GM12891 (cell line): ENCODE data around the gene PUS10.

Source experiments
- POLR2A ChIP-seq: IDR thresholded peaks from 2 replicates; pipeline ENCODE4 v1.6.1; 2011; ENCODE audit warnings: low read depth, low read length, control low read depth
- POLR2AphosphoS5 ChIP-seq: IDR thresholded peaks from 2 replicates; pipeline ENCODE4 v1.6.1; 2011; ENCODE audit warnings: low read depth, low read length, control low read depth
- SPI1 ChIP-seq: IDR thresholded peaks from 2 replicates; pipeline ENCODE4 v1.6.1; 2011; ENCODE audit warnings: low read depth, low read length, control low read depth
- TAF1 ChIP-seq: IDR thresholded peaks from 2 replicates; pipeline ENCODE4 v1.6.1; 2011; ENCODE audit warnings: low read depth, low read length, control low read depth

DNA sequence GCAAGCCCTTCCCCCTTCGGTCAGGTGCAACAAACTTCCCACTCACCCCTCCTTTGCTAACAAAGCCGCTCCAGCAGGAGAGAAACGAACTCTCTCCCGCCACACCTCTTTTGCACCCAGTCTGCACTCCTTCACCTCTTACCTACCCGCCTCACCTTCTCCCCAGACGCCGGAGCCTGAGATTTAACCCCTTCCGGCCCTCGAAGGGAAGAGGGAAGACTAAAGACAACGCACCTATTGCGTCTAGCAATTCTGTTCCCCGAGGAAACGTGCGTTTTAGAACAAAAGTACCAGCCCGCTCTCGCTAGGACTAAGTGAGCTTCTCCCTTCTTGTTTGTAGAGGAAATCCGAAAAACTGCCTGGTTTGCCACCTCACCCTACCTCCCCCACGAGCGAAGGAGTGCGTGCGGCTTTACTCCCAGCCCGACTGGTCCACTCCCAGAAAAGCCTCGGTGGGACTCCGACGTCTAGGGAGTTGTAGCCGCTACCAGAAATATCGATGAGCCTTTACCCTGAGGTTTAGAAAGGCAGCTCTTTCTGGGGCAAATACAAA lies 976 bp downstream of the PUS10 start:
- TF ChIP-seq POLR2AphosphoS5 (no peak; the same call in none of the 2 replicates), POLR2A (peak; percentile 61), SPI1 (no peak), TAF1 (peak; percentile 61; the same call in 1 of the 2 replicates)
